Stimulated activated CD4-positive, alpha-beta T cell treated with anti-CD3 and anti-CD28 coated beads, Interleukin-12 subunit alpha, Interleukin-12 subunit beta, amount 100 ng/mL, for 4 hours (primary cell): Measurements from ENCODE around the gene CCDC91.

Source experiments
- DNase-seq: peaks from one replicate; pipeline ENCODE4 v3.0.0-alpha.2; 2020

Gene CCDC91

GRCh38 chr12:28550757-28551704 is 360.8 kb downstream of the CCDC91 start:
- no peak for DNase-seq

GRCh38 chr12:28552251-28552970 is 362.2 kb downstream of the CCDC91 start:
- no peak for DNase-seq

- no peak for DNase-seq
Observed at GRCh38 chr12:28555748-28556147, 365.5 kb downstream of the CCDC91 start.

- no peak for DNase-seq
Observed at GRCh38 chr12:28558250-28558649, 368.0 kb downstream of the CCDC91 start.

- DNase-seq = no peak
Observed at GRCh38 chr12:28563286-28563685, 373.0 kb downstream of the CCDC91 start.

GRCh38 chr12:28563936-28564335 is 373.7 kb downstream of the CCDC91 start:
- no peak for DNase-seq

- no peak for DNase-seq
Observed at GRCh38 chr12:28568118-28568517, 377.9 kb downstream of the CCDC91 start.

GRCh38 chr12:28568704-28569103 is 378.4 kb downstream of the CCDC91 start:
- no peak for DNase-seq

- DNase-seq = no peak
Observed at GRCh38 chr12:28569698-28570411, 379.6 kb downstream of the CCDC91 start.

- DNase-seq = no peak
Observed at GRCh38 chr12:28570811-28571210, 380.6 kb downstream of the CCDC91 start.

- no peak for DNase-seq
Observed at GRCh38 chr12:28574746-28575592, 384.7 kb downstream of the CCDC91 start.

GRCh38 chr12:28575593-28576205 is 385.4 kb downstream of the CCDC91 start:
- no peak for DNase-seq

GRCh38 chr12:28578361-28578760 is 388.1 kb downstream of the CCDC91 start:
- no peak for DNase-seq

- DNase-seq = no peak
Observed at GRCh38 chr12:28578833-28579252, 388.6 kb downstream of the CCDC91 start.

- no peak for DNase-seq
Observed at GRCh38 chr12:28582672-28583376, 392.6 kb downstream of the CCDC91 start.

GRCh38 chr12:28583701-28584261 is 393.5 kb downstream of the CCDC91 start:
- DNase-seq = no peak

GRCh38 chr12:28585146-28585545 is 394.9 kb downstream of the CCDC91 start:
- DNase-seq = no peak

- no peak for DNase-seq
Observed at GRCh38 chr12:28586481-28586880, 396.2 kb downstream of the CCDC91 start.

- DNase-seq = no peak
Observed at GRCh38 chr12:28591831-28592230, 401.6 kb downstream of the CCDC91 start.
